Right lobe of liver (tissue), 6 donors: ENCODE data around the gene SORL1. TPM values are rescaled to one million over a fixed set of nuclear protein-coding genes. Genes with fewer than 3 reads are reported as not detected.
"Not testable (repeated sequence)": the region's sequence is repeated elsewhere in the genome, so short reads cannot be mapped to it uniquely, and the experiment has no call there.

Experiments used
- ATAC-seq, 4 donors: fragments of 200-7000 bp; cut with Tn5 transposase; one replicate each; pipeline ENCODE4 v1.9.1; 2020; ENCODE audit warnings: mild to moderate bottlenecking in 4 of 4, moderate library complexity in 4 of 4
- DNase-seq, 3 donors: peaks; one replicate each; pipeline ENCODE4 v3.0.0-alpha.2; 2020
- H3K27ac ChIP-seq, 3 donors: fragments of 200-600 bp; one replicate each; pipeline ENCODE4 v1.8.0; 2022
- H3K27me3 ChIP-seq, 2 donors: fragments of 200-600 bp; one replicate each; pipeline ENCODE4 v1.8.0; 2022
- H3K36me3 ChIP-seq, 4 donors: fragments of 200-600 bp; sonication (generic) in 1 of 4; one replicate each; pipeline versions ENCODE4 v1.5.1 to v1.8.0; 2017 to 2022; ENCODE audit warnings: control low read depth in 1 of 4
- H3K4me1 ChIP-seq, 4 donors: fragments of 200-600 bp; sonication (generic) in 1 of 4; one replicate each; pipeline versions ENCODE4 v1.5.1 to v1.8.0; 2017 to 2022; ENCODE audit warnings: control low read depth in 1 of 4
- H3K4me3 ChIP-seq, 3 donors: fragments of 200-600 bp; one replicate each; pipeline ENCODE4 v1.8.0; 2022
- H3K9me3 ChIP-seq, 4 donors: fragments of 200-600 bp; sonication (generic) in 1 of 4; one replicate each; pipeline versions ENCODE4 v1.5.1 to v1.8.0; 2017 to 2022; ENCODE audit warnings: control low read depth in 1 of 4
- POLR2A ChIP-seq: fragments of 450-650 bp; IDR thresholded peaks from one replicate; pipeline ENCODE4 v1.6.1; 2017; ENCODE audit warnings: antibody characterized with exemption, mild to moderate bottlenecking
- WGBS: methylation state at CpG from one replicate; pipeline ENCODE4 v1.1.6; 2018; ENCODE audit warnings: low coverage, low lambda C conversion rate; ENCODE audit not compliant: insufficient coverage; ENCODE audit errors: missing lambda C conversion rate; 5-methylcytosine and 5-hydroxymethylcytosine counted together
- intact Hi-C, 2 donors: fragments of 100-400 bp; cut with DNase I; formaldehyde crosslinking; loops; one replicate each; pipeline versions ENCODE4 v1.11.2 to v1.14.1; 2022
- total RNA-seq, 6 experiments: library from RNA; depleted of rRNA in 2 of 6; stranded (reverse); fragments of >200 nt in 2 of 6; fragmentation: NEBNext Ultra II Directional in 3 of 6; extraction: Animal tissue kit (Norgen Biotek cat#: 25700) in 3 of 6; gene quantifications; one replicate each; pipeline versions ENCODE4 v1.1.0 to v1.2.4, GENCODE V29; 2016 to 2023
- TF ChIP-seq, protein P1 (sequence below), 4 donors: fragments of 200-600 bp in 3 of 4; fragments of 450-650 bp in 1 of 4; IDR thresholded peaks; one replicate each; pipeline versions ENCODE4 v1.5.1 to v1.8.0; 2016 to 2022; ENCODE audit warnings: antibody characterized with exemption in 4 of 4, mild to moderate bottlenecking in 2 of 4
- donor health status: DM: no; HTN: yes; CAD: no.
- donor health status: DM: no; HTN: no; CAD: no.
- donor health status: DM: no; HTN: no; CAD: no.
- donor health status: DM: no; HTN: yes; CAD: no.
- donor health status: DM: no; HTN: yes; CAD: no.

The SORL1 gene
- total RNA-seq, 6 experiments from 2014 or later, result 45.2 to 137 (median 73.8) TPM

DNA sequence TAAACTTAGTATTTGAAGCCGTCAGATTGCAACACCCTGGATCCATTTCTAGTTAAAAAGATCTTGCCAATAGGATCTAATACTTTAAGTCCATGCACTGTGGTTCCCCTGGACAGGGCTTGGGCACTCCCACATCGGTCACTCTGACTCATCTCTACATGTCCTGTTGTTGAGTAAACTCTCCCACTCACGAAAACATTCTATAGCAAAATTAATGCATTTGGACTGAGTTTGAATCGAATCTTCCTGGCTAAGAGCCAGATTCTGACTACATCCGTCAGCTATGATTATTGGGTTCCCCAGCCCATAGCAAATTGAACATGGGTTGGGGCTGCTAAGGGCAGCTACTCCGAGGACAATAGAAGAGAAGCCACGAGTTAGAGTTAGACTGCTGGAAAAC, 182.8 kb downstream of the SORL1 start:
- Histone ChIP-seq H3K27me3 (no peaks in the 10 kb centered on the region), H3K9me3 (no peaks in the 10 kb centered on the region), H3K36me3 (peaks cover 0 to 31% (median 9%) of the 10 kb centered on the region in 4 donors), H3K4me3 (no peak overlapping the region), H3K4me1 (no peaks in the 10 kb centered on the region), H3K27ac (no peak overlapping the region)
- ATAC-seq (peak; percentile 50 to 75 (median 53)), DNase-seq (no peak)
- 39% methylated on average over 7 of the region's 7 CpGs for WGBS
- intact Hi-C loops, result no loop called here
- TF ChIP-seq POLR2A, result no peak
- TF ChIP-seq, protein P1, sequence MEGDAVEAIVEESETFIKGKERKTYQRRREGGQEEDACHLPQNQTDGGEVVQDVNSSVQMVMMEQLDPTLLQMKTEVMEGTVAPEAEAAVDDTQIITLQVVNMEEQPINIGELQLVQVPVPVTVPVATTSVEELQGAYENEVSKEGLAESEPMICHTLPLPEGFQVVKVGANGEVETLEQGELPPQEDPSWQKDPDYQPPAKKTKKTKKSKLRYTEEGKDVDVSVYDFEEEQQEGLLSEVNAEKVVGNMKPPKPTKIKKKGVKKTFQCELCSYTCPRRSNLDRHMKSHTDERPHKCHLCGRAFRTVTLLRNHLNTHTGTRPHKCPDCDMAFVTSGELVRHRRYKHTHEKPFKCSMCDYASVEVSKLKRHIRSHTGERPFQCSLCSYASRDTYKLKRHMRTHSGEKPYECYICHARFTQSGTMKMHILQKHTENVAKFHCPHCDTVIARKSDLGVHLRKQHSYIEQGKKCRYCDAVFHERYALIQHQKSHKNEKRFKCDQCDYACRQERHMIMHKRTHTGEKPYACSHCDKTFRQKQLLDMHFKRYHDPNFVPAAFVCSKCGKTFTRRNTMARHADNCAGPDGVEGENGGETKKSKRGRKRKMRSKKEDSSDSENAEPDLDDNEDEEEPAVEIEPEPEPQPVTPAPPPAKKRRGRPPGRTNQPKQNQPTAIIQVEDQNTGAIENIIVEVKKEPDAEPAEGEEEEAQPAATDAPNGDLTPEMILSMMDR (IDR thresholded peaks at IDR 0.05), result no peak

GRCh38 chr11:121636081-121636799, 184.1 kb downstream of the SORL1 start:
- Histone ChIP-seq H3K4me1 (no peaks in the 10 kb centered on the region), H3K9me3 (no peaks in the 10 kb centered on the region), H3K27me3 (no peaks in the 10 kb centered on the region), H3K27ac (no peak overlapping the region), H3K36me3 (peaks cover 0 to 19% (median 9%) of the 10 kb centered on the region in 4 donors), H3K4me3 (no peak overlapping the region)
- ATAC-seq, result no peak
- 57% methylated on average over 2 of the region's 2 CpGs for WGBS
- TF ChIP-seq, protein P1 (IDR thresholded peaks at IDR 0.05), result no peak
- intact Hi-C loops, result no loop called here
- DNase-seq, result no peak

GRCh38 chr11:121636800-121637176, 184.7 kb downstream of the SORL1 start:
- peaks cover 0 to 13% (median 6%) of the 10 kb centered on the region in 4 donors for H3K36me3 ChIP-seq
- no peak overlapping the region for H3K27ac ChIP-seq
- TF ChIP-seq, protein P1 (IDR thresholded peaks at IDR 0.05), result no peak
- no peak for TF ChIP-seq POLR2A
- H3K4me1 ChIP-seq, result no peaks in the 10 kb centered on the region
- H3K27me3 ChIP-seq, result no peaks in the 10 kb centered on the region
- intact Hi-C loops, result no loop called here
- H3K9me3 ChIP-seq, result no peaks in the 10 kb centered on the region
- DNase-seq (no peak), ATAC-seq (no peak)
- 63% methylated on average over 4 of the region's 5 CpGs for WGBS
- no peak overlapping the region for H3K4me3 ChIP-seq

- 97% methylated on average over 4 of the region's 8 CpGs for WGBS
These were observed 185.5 kb downstream of the SORL1 start for GRCh38 chr11:121637587-121637986.

GRCh38 chr11:121643479-121644186, 191.5 kb downstream of the SORL1 start:
- Histone ChIP-seq H3K4me1 (no peaks in the 10 kb centered on the region), H3K36me3 (no peaks in the 10 kb centered on the region), H3K4me3 (no peak overlapping the region), H3K27ac (no peak overlapping the region), H3K27me3 (no peaks in the 10 kb centered on the region), H3K9me3 (no peaks in the 10 kb centered on the region)
- TF ChIP-seq POLR2A, result no peak
- TF ChIP-seq, protein P1 (IDR thresholded peaks at IDR 0.05), result no peak
- WGBS, result 72% methylated on average over 9 of the region's 9 CpGs
- ATAC-seq, result no peak
- intact Hi-C loops, result no loop called here
- DNase-seq, result no peak

More at GRCh38 chr11:121637587-121637986, 185.5 kb downstream of the SORL1 start:
- H3K36me3 ChIP-seq, H3K4me1 ChIP-seq, ATAC-seq, H3K27me3 ChIP-seq, intact Hi-C loops, H3K9me3 ChIP-seq, DNase-seq, H3K27ac ChIP-seq, H3K4me3 ChIP-seq: not testable (repeated sequence)
